Activated CD4-positive, alpha-beta T cell treated with anti-CD3 and anti-CD28 coated beads for 36 hours (primary cell): ENCODE data around the gene SPATA12. TPM values are rescaled to one million over a fixed set of nuclear protein-coding genes. Genes with fewer than 3 reads are reported as not detected.

Experiments used
- ATAC-seq: fragments of 200-7000 bp; cut with Tn5 transposase; one replicate; pipeline ENCODE4 v1.10.0; 2021; ENCODE audit warnings: mild to moderate bottlenecking, moderate library complexity
- CTCF ChIA-PET: fragments of 350-600 bp; sonication (Branson Sonifier 250); formaldehyde crosslinking; loops from one replicate; lab custom pipeline; 2021; ENCODE audit warnings: antibody characterized with exemption; lab: Charles Lee
- POLR2A ChIA-PET: fragments of 350-600 bp; sonication (Branson Sonifier 250); formaldehyde crosslinking; loops from one replicate; lab custom pipeline; 2021; ENCODE audit warnings: antibody characterized with exemption, inconsistent platforms; lab: Charles Lee
- DNase-seq: peaks from one replicate; pipeline ENCODE4 v3.0.0-alpha.2; 2020
- H3K27ac Mint-ChIP-seq: one replicate; pipeline ENCODE4 v1.8.0; 2021; ENCODE audit warnings: mixed read lengths
- H3K27me3 Mint-ChIP-seq: one replicate; pipeline ENCODE4 v1.8.0; 2021; ENCODE audit warnings: mixed read lengths
- H3K36me3 Mint-ChIP-seq: one replicate; pipeline ENCODE4 v1.8.0; 2021; ENCODE audit warnings: low read depth, mixed read lengths
- H3K4me1 Mint-ChIP-seq: one replicate; pipeline ENCODE4 v1.8.0; 2021; ENCODE audit warnings: mixed read lengths
- H3K4me3 Mint-ChIP-seq: one replicate; pipeline ENCODE4 v1.8.0; 2021; ENCODE audit warnings: mild to moderate bottlenecking, moderate library complexity, mixed read lengths
- H3K9me3 Mint-ChIP-seq: one replicate; pipeline ENCODE4 v1.8.0; 2021; ENCODE audit warnings: low read depth, mixed read lengths
- intact Hi-C, 2 experiments: fragments of 100-400 bp; cut with DNase I in 1 of 2; cut with micrococcal nuclease in 1 of 2; formaldehyde crosslinking; loops; one replicate each; pipeline versions ENCODE4 v1.14.2 to v1.15.1; 2022 to 2024; cut with DNase I, micrococcal nuclease
- total RNA-seq, 2 experiments: library from RNA; stranded (reverse); gene quantifications; one replicate each; pipeline ENCODE4 v1.2.3, GENCODE V29; 2021

SPATA12 gene, protein sequence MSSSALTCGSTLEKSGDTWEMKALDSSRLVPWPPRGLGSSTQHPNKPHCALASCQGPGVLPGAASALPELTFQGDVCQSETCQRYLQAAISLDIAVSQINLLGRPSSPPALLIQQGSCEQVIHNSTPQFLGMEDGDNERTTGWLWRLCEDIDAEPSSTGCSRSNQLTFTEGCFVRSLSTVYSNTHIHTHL
- not detected for total RNA-seq

DNA sequence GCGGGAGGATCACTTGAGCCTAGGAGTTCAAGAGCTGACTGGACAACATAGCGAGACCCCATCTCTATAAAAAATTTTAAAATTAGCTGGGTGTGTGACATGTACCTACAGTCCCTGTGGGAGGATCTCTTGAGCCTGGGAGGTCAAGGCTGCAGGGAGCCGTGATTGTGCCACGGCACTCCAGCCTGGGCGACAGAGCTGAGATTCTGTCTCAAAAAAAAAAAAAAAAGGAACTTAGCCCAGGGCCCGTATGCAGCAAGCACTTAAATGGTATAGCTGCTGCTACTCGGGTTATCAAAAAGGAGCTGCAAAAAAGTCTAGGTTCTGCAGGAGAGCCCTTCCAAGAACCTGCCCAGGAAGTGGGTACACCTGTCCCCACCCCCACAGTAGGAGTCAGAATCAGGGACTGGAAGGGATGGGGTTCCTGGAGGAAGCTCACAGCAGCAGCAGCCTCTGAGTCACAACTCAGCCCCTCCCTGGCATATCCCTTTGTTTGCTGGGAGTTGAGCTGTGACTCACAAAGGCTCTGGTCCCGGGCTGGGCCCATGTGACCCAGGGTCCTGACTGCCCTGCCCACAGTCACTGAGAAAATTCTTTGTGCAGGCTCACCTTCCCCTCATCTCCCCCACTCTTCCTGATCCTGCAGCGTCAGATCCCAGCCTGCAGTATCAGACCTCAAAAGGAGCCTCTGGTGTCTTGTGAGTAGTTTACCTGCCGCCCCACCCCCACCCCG lies at the start of gene SPATA12:
TSS of gene SPATA12 (plus strand) at position 576 of the 733 bp plus-strand sequence. CDS start 13,031 bp downstream, outside the sequence.
- peak; percentile 33 for ATAC-seq
- Mint-ChIP-seq H3K27me3 (no peaks in the 10 kb centered on the region), H3K9me3 (no peaks in the 10 kb centered on the region), H3K27ac (no peak within 1 kb of the TSS), H3K36me3 (no peaks in the 10 kb centered on the region), H3K4me3 (no peak within 1 kb of the TSS), H3K4me1 (peaks cover 2% of the 10 kb centered on the region)
- intact Hi-C loops = no loop called here
- ChIA-PET POLR2A (interaction anchor here (0.6 kb wide), 1 partner anchor 12 kb away, joined by 3 read pairs; no protein-coding TSS in a partner anchor), CTCF (interaction anchor here (0.6 to 0.7 kb wide), 3 partner anchors 61 to 392 kb away, joined by 3 read pairs; no protein-coding TSS in a partner anchor)
- peak; percentile 15 for DNase-seq

DNA sequence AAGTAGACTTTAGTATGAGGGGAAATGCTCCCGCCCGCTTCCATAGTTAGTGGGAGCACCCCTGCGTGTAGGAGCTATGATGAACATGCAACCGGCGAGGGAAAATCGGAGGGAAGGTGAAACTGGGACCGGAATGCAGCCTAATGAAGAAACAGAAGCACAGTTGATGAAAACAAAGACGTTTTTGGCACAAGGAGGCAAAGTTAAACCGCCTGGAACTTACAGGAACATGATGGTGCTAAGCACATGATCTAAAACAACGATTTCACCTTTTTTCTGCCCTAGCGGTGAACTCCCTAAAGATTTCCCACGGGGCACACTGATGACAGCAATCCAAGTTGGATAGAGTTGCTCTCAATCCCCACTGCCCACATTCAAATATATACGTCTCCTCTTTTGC lies 49.4 kb upstream of the SPATA12 start:
- Mint-ChIP-seq H3K4me1 (peaks cover 5% of the 10 kb centered on the region), H3K27ac (no peak overlapping the region), H3K4me3 (no peak overlapping the region), H3K36me3 (no peaks in the 10 kb centered on the region), H3K27me3 (peaks cover 2% of the 10 kb centered on the region), H3K9me3 (peaks cover 4% of the 10 kb centered on the region)
- CTCF ChIA-PET = no interaction called here
- POLR2A ChIA-PET = no interaction called here
- ATAC-seq = no peak
- no peak for DNase-seq
- intact Hi-C loops = no loop called here

DNA sequence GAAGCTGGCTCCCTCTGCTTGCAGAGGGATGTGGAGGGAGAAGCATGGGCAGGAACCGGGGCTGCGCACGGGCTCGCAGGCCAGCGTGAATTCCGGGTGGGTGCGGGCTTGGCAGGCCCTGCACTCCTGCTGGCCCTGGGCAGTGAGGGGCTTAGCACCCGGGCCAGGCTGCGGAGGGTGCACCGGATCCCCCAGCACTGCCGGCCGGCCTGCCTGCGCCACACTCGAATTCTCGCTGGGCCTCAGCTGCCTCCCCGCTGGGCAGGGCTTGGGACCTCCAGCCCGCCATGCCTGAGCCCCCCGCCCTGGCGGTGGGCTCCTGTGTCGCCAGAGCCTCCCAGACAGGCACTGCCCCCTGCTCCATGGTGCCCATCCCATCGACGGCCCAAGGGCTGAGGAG lies 47.6 kb upstream of the SPATA12 start:
- Mint-ChIP-seq H3K4me3 (no peak overlapping the region), H3K27me3 (peaks cover 4% of the 10 kb centered on the region), H3K27ac (no peak overlapping the region), H3K4me1 (peaks cover under 1% of the 10 kb centered on the region), H3K9me3 (peaks cover 4% of the 10 kb centered on the region), H3K36me3 (no peaks in the 10 kb centered on the region)
- DNase-seq (no peak), ATAC-seq (no peak)
- ChIA-PET POLR2A (no interaction called here), CTCF (interaction anchor here (0.6 kb wide), 2 partner anchors 22 to 226 kb away, joined by 3 read pairs; no protein-coding TSS in a partner anchor)
- intact Hi-C loops = no loop called here

DNA sequence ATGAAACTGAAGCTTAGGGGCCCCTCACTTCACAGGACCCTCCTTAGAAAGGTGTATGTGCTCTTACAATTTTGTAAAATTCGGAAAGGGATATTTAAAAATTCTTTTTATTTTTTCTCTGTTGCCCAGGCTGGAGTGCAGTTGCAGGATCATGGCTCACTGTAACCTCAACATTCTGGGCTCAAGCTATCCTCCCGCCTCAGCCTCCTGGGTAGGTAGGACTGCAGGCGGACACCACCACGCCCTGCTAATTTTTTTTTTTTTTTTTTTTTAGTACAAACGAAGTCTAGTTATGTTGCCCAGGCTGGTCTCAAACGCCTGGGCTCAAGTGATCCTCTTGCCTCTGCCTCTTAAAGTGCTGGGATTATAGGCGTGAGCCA lies 45.1 kb upstream of the SPATA12 start:
- Mint-ChIP-seq H3K4me3 (no peak overlapping the region), H3K27me3 (peaks cover 4% of the 10 kb centered on the region), H3K27ac (no peak overlapping the region), H3K9me3 (peaks cover 4% of the 10 kb centered on the region), H3K36me3 (no peaks in the 10 kb centered on the region), H3K4me1 (no peaks in the 10 kb centered on the region)
- ATAC-seq (no peak), DNase-seq (no peak)
- intact Hi-C loops = no loop called here
- ChIA-PET POLR2A (no interaction called here), CTCF (interaction anchor here (0.6 to 1.1 kb wide), 3 partner anchors 9 to 27 kb away, joined by 3 read pairs; no protein-coding TSS in a partner anchor)

DNA sequence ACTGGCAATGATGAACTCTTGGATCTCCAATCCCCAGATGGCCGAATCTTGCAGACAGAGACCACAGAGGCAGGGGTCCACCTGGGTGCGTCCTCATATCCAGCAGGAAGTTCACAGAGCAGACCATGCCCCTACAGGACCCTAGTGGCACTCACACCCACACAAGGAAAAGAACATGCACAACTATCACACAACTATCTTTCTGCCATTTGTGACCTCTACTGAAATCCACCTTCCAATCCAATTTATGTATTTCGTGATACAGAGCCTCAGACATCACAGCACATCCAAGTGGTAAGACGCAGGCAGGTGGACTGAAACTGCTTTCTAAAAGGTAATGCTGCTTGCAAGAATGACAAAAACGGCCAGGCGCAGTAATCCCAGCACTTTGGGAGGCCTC lies 44.6 kb upstream of the SPATA12 start:
- POLR2A ChIA-PET = no interaction called here
- H3K4me1 Mint-ChIP-seq = no peaks in the 10 kb centered on the region
- peaks cover 4% of the 10 kb centered on the region for H3K27me3 Mint-ChIP-seq
- no peak for ATAC-seq
- H3K4me3 Mint-ChIP-seq = no peak overlapping the region
- no peaks in the 10 kb centered on the region for H3K36me3 Mint-ChIP-seq
- H3K27ac Mint-ChIP-seq = no peak overlapping the region
- H3K9me3 Mint-ChIP-seq = peaks cover 4% of the 10 kb centered on the region
- intact Hi-C loops = no loop called here
- CTCF ChIA-PET = interaction anchor here (2.8 kb wide), 1 partner anchor 20 kb away, joined by 8 read pairs; no protein-coding TSS in a partner anchor
- no peak for DNase-seq

DNA sequence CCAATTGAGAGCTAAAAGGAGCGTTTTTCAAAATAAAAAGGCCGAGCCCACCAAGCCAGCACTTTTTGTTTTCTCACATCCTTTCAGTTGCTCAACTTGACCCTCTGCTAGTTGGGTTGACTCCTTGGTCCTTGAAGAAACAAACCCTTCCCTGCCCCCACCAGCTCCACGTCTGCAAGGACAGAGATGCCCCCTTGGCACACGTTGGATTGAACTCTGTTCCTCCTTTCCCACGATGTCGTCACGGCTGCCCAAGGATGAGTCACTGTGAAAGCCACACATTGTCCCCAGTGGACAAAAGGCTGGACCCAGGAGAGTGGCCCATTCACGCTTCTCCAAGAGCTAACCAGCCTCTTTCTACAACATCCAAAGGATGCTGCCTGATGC lies 43.0 kb upstream of the SPATA12 start:
- no peaks in the 10 kb centered on the region for H3K36me3 Mint-ChIP-seq
- POLR2A ChIA-PET = no interaction called here
- peaks cover 4% of the 10 kb centered on the region for H3K27me3 Mint-ChIP-seq
- CTCF ChIA-PET = interaction anchor here (2.8 kb wide), 1 partner anchor 21 kb away, joined by 8 read pairs; no protein-coding TSS in a partner anchor
- ATAC-seq = no peak
- H3K9me3 Mint-ChIP-seq = peaks cover 4% of the 10 kb centered on the region
- no peak overlapping the region for H3K4me3 Mint-ChIP-seq
- no peak for DNase-seq
- H3K4me1 Mint-ChIP-seq = no peaks in the 10 kb centered on the region
- intact Hi-C loops = no loop called here
- H3K27ac Mint-ChIP-seq = no peak overlapping the region

DNA sequence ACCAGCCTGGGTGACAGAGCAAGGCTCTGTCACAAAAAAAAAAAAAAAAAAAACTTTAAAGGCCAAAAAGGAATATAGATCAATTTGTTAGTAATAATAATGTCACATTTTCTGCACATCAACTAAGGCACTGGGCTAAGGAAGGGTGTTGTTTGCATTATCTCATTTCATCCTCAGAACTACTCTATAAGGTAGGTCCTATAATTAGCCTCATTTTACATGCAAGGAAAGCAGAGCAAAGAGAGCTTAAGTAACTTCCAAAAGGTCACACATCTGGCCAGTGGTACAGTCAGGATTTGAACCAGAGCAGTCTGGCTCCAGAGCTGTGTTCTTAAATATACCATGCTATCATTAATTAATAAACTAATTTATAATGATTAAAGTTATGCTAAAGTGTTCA lies 42.2 kb upstream of the SPATA12 start:
- ATAC-seq (no peak), DNase-seq (no peak)
- Mint-ChIP-seq H3K36me3 (no peaks in the 10 kb centered on the region), H3K9me3 (peaks cover 4% of the 10 kb centered on the region), H3K27me3 (peaks cover 4% of the 10 kb centered on the region), H3K4me3 (no peak overlapping the region), H3K4me1 (no peaks in the 10 kb centered on the region), H3K27ac (no peak overlapping the region)
- ChIA-PET POLR2A (no interaction called here), CTCF (interaction anchor here (0.5 to 2.8 kb wide), 2 partner anchors 22 to 321 kb away, joined by 3 to 8 read pairs; no protein-coding TSS in a partner anchor)
- intact Hi-C loops = no loop called here

DNA sequence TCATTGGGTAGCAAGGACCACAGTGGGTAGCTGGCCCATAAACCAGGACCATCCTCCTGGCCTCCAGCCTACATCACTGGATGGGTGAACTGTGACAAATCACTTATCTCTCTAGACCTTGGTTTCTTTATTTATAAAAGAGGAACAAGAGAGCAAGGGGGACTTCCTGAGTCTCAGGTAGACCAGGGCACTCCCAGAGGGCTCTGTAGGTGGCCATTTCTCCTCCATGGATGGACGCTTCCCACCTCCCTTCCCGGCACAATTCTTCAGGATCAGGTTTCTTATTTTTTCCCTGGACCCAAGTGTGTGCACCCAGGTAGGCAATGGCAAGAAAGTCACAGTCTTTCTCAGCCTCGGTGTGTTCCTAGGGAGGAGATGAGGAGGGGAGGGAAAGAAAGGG lies 41.4 kb upstream of the SPATA12 start:
- no peak overlapping the region for H3K4me3 Mint-ChIP-seq
- intact Hi-C loops = no loop called here
- H3K27ac Mint-ChIP-seq = no peak overlapping the region
- DNase-seq (no peak), ATAC-seq (no peak)
- CTCF ChIA-PET = interaction anchor here (0.9 kb wide), 1 partner anchor 11 kb away, joined by 4 read pairs; no protein-coding TSS in a partner anchor
- peaks cover 2% of the 10 kb centered on the region for H3K27me3 Mint-ChIP-seq
- no peaks in the 10 kb centered on the region for H3K9me3 Mint-ChIP-seq
- no peaks in the 10 kb centered on the region for H3K36me3 Mint-ChIP-seq
- POLR2A ChIA-PET = no interaction called here
- H3K4me1 Mint-ChIP-seq = no peaks in the 10 kb centered on the region

DNA sequence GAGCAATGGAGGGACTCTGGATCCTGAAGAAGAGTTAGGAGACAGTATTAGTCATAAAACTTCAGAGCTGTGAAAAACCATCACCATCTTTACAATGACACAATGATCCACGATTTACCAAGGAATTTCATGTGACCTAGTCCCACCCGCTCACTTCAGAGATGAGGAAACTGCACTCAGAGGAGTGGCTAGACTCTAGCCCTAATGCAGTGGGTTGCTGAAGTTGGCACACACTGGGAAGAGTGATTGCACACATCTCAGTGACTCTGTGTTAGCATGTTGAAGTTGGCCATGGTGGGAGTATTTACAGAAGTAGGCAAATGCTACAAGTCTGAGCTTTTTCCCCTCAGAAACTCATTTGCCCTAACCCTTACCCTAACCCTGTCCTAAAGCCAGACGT lies 35.2 kb upstream of the SPATA12 start:
- H3K36me3 Mint-ChIP-seq = no peaks in the 10 kb centered on the region
- no peak for DNase-seq
- H3K4me3 Mint-ChIP-seq = no peak overlapping the region
- H3K9me3 Mint-ChIP-seq = no peaks in the 10 kb centered on the region
- POLR2A ChIA-PET = no interaction called here
- no peaks in the 10 kb centered on the region for H3K4me1 Mint-ChIP-seq
- H3K27me3 Mint-ChIP-seq = no peaks in the 10 kb centered on the region
- ATAC-seq = no peak
- intact Hi-C loops = no loop called here
- no peak overlapping the region for H3K27ac Mint-ChIP-seq
- CTCF ChIA-PET = no interaction called here

DNA sequence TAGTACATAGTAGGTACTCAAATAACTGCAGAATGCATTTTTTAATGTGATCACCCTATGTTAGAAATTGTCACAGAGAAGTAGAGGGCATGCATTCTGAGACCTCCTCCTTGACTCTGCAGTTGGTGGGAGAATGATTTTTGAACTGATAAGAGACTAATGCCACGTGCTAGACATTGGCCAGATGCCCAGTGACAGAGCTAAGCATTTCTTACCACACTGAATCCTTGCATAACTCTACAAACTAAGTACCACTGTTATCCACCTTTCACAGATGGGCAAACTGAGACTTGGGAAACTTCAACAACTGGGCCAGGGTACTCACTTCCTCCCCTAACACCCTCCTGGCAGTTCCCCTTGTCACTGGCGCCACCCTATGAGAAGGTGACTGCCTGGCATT lies 33.5 kb upstream of the SPATA12 start:
- CTCF ChIA-PET = no interaction called here
- DNase-seq (no peak), ATAC-seq (no peak)
- no peaks in the 10 kb centered on the region for H3K4me1 Mint-ChIP-seq
- POLR2A ChIA-PET = no interaction called here
- H3K36me3 Mint-ChIP-seq = no peaks in the 10 kb centered on the region
- H3K27me3 Mint-ChIP-seq = no peaks in the 10 kb centered on the region
- H3K27ac Mint-ChIP-seq = no peak overlapping the region
- H3K9me3 Mint-ChIP-seq = no peaks in the 10 kb centered on the region
- intact Hi-C loops = no loop called here
- no peak overlapping the region for H3K4me3 Mint-ChIP-seq

DNA sequence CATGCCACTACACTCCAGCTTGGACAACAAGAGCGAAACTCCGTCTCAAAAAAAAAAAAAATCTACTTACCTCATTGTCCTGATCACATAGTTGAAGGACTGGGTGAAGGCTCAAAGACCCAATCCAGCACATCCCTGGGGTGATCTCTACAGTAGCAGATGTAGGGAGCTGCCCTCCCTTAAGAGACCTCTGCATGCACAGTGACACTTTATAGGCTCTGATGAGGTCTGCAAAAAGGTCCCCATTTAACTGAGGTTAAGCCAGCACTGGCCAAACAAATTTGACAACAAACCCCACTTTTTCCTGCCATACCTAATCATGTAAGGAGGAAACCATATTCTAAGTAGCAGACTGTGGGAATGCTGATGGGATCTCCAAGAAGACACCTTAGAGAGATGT lies 31.1 kb upstream of the SPATA12 start:
- no peaks in the 10 kb centered on the region for H3K4me1 Mint-ChIP-seq
- H3K36me3 Mint-ChIP-seq = no peaks in the 10 kb centered on the region
- no peaks in the 10 kb centered on the region for H3K27me3 Mint-ChIP-seq
- ChIA-PET CTCF (no interaction called here), POLR2A (no interaction called here)
- ATAC-seq (no peak), DNase-seq (no peak)
- H3K4me3 Mint-ChIP-seq = no peak overlapping the region
- no peaks in the 10 kb centered on the region for H3K9me3 Mint-ChIP-seq
- H3K27ac Mint-ChIP-seq = no peak overlapping the region
- intact Hi-C loops = no loop called here

DNA sequence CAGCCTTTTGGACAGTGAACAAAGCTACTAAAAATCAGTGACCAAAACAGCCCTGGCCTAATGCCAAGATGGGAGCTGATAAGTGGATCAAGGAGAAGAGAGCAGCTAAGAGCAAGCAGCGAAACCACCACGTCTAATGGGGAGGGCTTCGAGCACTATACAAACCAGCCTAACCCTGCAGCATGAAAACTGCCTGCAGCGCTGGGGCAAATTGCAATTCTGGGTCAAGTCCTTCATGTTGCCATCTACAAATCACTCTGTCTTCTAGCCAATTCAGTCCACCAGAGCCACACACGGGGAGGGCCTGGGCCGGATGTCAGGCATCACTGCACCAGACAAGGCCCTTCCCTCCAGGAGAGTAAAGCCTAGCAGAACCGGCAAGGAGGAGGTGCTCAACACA lies 30.5 kb upstream of the SPATA12 start:
- DNase-seq (no peak), ATAC-seq (no peak)
- no peaks in the 10 kb centered on the region for H3K9me3 Mint-ChIP-seq
- CTCF ChIA-PET = no interaction called here
- intact Hi-C loops = no loop called here
- no peaks in the 10 kb centered on the region for H3K36me3 Mint-ChIP-seq
- no peak overlapping the region for H3K4me3 Mint-ChIP-seq
- no peak overlapping the region for H3K27ac Mint-ChIP-seq
- no peaks in the 10 kb centered on the region for H3K27me3 Mint-ChIP-seq
- no peaks in the 10 kb centered on the region for H3K4me1 Mint-ChIP-seq
- POLR2A ChIA-PET = no interaction called here
